ENCODE results near the gene PAWR.

The PAWR gene

DNA sequence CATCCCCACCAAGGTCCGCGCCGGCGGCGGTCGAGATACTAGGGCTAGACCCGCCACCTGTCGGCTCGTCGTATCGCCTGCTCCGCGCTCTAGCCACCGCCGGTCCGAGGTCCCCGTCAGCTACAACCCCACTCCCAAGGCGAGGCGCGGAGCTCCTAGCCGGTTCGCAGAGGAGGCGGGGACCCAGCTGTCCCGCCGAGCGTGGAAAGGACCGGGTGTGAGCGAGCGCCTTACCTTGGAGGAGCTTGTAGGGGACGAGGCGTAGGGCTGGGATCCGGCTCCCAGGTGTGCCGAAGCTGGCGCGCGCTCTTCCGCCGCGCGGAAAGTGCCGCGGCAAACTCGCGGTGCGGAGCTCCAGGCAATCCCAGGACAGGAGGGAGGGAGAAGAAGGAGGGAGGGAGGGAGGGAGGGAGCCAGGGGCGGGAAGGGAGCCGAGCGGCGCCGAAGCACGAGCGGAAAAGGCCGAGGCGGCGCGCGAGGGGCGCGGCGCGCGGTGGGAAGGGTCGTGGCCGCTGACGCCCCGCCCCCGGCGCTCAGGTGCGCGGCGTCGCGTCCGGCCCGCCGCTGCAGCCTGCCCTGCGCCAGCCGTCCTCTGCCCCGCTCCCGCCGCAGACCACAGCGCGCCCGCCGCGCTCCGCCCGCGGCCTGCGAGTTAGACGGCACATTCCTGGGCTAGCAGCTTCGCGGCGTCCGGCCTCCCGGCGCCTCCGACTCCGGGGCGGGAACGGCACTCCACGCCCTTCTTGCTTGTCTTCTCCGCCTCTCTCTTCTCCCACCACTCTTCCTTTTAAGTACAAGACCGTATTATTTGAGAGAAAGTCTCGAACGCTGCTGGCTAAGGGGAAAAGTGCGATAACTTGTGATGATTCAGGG, at the start of gene PAWR:
Gene PAWR, minus strand, starts transcription at position 327 of the 873 bp plus-strand sequence. CDS start 720 bp downstream, outside the sequence.
- peak; percentile 4 for DNase-seq (ENCODE audit: low read depth)

GRCh38 chr12:79737875-79738718, 47.3 kb upstream of the PAWR start:
- DNase-seq (ENCODE audit: low read depth): no peak

DNA sequence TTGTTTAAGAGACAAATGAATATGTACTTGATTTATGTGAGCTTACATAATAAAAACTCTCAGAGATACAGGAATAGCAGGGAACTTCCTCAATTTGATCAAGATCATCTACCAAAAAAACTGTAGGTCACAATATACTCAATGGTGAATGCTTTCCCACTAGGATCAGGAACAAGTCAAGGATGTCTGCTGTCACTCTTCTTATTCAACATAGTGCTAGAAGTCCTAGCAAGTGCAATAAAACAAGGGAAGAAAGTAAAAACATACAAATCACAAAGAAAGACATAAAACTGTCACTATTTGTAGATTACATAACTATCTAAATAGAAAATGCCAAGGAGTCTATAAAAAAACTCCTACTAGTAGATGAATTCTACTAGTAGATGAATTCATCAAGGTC, 41.9 kb upstream of the PAWR start:
- no peak for DNase-seq (ENCODE audit: low read depth)

DNA sequence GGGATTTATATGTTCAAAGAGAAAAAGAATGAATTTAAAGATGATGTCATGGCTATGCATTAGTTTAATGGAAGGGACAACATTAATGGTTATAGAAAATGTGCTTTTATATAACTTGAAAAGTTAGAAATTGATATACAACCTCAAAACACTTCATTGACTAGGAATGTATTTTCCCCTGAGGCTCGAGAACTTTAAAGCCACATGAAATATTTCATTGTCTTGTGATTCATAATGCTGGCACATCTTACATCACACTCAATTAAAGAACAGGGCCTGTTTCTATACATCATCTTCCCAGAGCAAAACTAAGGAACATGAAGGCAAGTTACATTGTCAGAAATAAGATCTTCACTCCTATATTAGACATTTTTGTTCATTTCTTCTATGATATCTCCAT, 35.2 kb upstream of the PAWR start:
- DNase-seq (ENCODE audit: low read depth): no peak

GRCh38 chr12:79717006-79717405, 26.2 kb upstream of the PAWR start:
- DNase-seq (ENCODE audit: low read depth): no peak

DNA sequence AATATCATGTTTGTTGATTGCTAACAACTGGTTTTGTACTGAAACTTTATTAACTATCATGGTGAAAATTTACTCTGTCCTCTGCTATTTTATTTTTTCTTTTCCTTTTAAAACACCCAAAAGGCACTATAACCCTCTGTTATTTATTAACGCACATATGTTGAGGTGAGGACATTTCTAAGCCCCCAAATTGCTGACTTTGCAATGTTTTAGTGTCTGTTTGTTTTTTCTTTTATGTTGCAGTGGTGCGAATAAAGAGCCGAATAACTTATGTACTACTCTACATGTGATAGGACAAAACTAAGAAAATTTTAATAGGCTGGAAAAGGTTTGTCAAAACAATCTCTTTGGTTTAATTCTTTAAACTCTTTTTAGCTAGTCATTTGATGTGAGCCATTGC, 24.5 kb upstream of the PAWR start:
- no peak for DNase-seq (ENCODE audit: low read depth)

DNA sequence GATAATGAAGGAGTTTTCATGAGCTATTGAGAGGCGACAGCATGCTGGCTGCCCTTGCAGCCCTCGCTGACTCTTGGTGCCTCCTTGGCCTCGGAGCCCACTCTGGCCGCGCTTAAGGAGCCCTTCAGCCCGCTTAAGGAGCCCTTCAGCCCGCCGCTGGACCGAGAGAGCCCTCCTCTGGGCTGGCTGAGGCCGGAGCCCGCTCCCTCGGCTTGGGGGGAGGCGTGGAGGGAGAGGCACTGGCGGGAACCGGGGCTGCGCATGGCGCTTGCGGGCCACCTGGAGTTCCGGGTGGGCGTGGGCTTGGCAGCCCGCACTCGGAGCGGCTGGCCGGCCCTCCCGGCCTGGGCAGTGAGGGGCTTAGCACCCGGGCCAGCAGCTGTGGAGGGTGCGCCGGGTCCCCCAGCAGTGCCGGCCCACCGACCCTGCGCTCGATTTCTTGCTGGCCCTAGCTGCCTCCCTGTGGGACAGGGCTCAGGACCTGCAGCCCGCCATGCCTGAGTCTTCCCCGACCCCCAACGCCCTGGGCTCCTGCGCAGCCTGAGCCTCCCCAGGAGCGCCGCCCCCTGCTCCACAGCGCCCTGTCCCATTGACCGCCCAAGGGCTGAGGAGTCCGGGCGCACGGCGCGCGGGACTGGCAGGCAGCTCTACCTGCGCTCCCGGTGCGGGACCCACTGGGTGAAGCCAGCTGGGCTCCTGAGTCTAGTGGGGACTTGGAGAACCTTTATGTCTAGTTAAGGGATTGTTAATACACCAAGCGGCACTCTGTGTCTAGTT, 20.1 kb upstream of the PAWR start:
- no peak for DNase-seq (ENCODE audit: low read depth)

DNA sequence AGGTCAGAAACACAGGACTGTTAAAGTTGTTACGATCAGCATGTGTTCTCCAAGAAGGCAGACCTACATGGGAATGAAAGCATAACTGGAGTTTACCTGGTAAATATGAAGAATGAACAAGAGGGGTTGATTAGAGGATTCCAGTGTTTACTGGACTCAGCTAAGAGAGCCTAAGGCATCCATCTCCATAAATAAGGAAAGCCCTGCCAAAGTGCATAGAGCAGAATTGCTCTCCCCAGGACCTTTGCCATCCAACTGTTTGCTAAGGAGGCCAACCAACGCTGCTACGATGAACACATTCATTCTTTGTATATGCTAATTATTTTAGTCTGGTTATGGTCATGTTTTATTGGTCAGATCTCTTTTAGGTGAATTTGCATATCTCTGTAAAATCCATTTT, 17.1 kb upstream of the PAWR start:
- no peak for DNase-seq (ENCODE audit: low read depth)

DNA sequence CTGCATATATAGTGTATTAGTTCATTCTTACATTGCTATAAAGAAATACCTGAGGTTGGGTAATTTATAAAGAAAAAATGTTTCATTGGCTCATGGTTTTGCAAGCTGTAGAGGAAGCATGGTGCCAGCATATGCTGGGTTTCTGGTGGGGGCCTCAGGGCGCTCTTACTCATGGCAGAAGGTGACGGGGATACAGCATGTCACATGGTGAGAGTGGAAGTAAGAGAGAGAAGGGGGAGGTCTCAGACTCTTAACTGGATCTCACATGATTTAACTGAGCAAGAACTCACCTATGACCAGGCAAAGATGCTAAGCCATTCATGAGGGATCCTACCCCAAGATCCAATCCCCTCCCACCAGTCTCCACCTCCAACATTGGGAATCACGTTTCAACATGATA, 15.9 kb upstream of the PAWR start:
- DNase-seq (ENCODE audit: low read depth): no peak

DNA sequence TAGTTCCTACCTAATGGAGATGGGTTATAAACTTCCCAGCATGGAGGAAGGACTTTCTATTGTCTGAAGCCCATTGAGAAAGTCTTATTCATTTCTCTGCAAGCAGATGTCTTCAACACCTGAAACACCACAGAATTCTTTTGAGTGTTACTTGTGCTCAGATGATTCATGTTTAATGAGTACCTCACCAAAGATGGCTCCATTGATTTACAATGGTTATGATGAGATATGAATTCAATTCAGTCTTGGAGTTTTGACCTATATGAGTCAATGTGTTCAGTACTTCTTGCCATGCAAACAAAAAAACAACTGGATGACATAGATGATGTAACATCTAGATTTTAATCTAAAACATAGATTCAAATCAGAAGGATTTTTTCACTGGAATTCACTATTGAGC, 15.4 kb upstream of the PAWR start:
- DNase-seq (ENCODE audit: low read depth): no peak

DNA sequence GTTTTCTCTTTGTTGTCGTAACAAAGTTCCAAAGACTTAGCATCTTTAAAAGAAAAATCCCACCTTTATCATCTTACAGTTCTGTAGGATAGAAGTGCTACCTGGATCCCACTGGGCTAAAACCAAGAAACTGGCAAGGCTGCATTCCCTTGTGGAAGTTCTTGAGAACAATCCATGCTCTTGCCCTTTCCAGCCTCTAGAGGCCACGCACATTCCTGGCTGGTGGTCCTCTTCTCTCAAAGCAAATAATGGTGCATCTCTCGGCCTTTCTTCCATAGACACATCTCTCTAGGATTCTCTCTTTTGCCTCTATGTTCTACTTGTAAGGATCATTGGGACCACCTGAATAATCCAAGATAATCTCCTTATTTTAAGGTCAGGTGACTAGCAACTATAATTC, 8.2 kb upstream of the PAWR start:
- DNase-seq (ENCODE audit: low read depth): no peak

- DNase-seq (ENCODE audit: low read depth): no peak
These were observed 5.7 kb upstream of the PAWR start for GRCh38 chr12:79696416-79696815.

- DNase-seq (ENCODE audit: low read depth): no peak
These were observed 2.3 kb upstream of the PAWR start for GRCh38 chr12:79692860-79693577.

DNA sequence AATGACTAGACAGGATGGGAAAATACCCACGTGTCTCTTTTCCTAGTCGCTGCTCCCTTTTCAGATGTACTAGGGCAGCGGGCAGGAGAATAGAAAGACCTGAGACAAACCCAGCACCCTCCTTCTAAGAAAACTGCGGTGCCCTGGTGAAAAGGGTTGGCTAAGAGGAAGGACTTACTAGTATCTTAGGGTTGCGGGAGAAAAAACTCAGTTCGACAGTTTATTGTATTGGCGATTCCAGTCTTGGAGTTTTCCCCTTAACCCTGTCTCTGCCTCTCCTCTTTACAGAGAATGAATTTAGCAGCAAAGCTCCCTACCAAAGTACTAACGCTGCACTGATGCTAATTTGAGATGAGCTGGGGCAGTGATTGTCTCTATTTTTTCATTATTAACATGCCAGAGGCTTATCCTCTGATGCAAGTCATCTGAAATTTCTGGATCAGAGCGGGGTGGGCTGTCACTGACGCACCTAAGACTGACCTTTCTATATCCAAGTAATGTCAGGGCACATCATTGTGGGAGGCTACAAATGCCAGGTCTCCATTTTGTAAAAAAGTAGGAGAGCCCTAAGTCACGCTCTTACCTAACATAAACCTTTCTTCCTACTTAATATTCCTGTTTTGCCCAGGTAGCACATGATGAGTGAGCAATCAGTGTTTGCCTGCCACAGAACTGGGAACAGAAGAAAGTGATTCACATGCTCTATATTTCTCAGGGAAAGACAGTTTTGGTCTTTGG, 916 bp upstream of the PAWR start:
- no peak for DNase-seq (ENCODE audit: low read depth)

GRCh38 chr12:79690142-79690637, 574 bp downstream of the PAWR start:
- peak; percentile 0 for DNase-seq (ENCODE audit: low read depth)

DNA sequence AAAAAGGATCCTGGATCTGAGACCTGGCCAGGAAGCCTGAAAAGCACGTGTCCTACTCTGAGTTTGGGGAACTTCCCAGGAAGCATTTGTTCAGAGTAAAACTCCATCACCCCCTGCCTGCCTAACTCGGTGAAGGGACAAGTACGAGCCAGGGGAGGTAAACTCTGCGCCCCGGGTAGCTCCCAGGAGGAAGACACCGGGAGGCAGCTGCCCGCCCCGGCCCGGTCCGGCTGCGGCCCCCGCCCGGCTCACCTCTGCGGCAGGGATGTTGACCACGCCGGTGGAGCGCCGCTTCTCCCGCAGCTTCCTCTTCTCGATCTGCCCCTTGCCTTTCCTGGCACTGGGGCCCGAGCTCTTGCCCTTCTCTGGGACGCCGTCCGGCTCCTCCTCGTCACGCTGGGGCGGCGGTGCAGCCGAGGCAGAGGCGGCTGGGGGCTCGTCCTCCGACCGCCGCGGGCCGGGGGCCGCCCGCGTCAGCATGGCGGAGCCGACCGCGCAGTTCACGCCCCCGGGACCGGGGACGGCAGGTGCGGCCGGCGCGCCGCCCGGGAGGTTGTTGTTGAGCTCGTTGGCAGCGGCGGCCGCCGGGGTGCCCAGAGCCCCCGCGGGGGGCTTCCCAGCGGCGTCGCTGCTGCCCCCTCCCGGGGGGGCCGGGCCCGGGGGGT, 1.2 kb downstream of the PAWR start:
- no peak for DNase-seq (ENCODE audit: low read depth)

DNA sequence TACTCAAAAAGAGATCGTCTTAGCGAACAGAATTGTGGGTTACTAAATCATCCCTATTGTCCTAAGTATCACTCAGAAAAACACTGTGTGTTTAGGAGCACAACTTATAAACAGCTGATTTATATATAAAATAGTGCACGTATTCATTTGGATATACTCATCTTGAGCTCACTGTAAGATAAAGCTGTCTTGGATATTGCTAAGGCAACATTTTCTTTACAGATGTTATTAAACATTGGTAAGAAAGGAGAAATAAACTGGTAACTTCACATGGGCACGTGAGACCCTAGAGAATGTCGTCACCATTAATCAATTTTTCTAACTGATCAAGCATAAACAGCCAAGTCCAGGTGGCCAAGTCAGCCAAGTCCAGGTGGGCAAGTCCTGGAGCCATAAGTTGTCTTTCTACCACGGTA, 1.7 kb downstream of the PAWR start:
- no peak for DNase-seq (ENCODE audit: low read depth)

DNA sequence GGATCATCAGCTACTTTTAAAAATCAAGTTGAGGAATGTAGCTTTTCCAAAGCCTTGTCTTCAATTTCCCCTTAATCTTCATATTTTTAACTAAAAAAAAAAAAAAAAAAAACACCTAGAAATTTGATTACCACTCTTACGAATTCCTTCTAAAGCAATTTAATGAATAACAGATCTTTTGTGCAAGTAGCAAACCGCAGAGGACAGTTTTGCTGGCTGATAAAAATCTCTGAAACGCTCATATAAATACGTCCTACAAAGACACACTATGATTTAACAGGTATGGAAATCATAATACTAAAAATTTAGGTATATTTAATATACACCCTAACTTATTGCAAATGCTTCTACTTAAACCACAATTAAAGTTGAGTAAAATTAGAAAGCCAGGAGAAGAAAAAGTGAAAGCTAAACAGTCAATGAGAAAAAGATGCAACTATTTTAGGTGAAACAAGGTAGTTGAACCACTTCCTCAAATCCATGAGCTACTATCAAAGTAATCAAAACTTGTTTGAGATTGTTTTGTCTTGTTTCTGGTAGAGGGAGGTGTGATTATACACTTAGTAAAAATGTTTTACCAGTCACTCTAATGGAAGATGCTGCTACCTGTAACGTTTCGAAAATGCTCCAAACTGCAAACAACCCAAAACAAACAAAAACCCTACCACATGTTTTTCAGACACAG, 2.2 kb downstream of the PAWR start:
- no peak for DNase-seq (ENCODE audit: low read depth)

DNA sequence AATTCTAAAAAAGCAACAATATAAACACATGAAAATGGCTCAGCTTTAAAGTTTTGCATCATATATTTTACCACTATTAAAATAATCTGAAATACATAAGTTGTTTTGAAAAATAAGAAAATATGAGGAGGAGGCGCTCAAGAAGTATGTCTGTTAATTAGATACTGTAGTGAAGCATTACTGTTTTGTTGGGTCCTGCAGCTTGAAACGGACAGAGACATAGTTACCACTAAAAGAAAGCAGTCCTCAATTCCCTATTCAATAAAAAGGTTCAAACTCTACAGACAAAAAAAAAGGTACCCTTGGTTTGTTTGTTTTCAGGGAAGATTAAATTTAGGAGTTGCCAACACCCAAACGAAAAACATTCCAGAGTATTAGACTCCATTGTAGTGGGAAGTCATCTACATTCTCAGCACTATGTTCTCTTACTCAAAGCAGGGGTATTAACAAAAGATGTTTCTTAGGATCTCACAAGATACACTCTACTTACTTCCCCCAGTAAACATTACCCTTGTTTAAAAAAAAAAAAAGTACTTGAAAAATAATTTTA, 3.0 kb downstream of the PAWR start:
- no peak for DNase-seq (ENCODE audit: low read depth)
